Tibial artery (tissue), 4 donors: ENCODE measurements around the gene GFOD1.

Source experiments
- DNase-seq, 2 donors: peaks; one replicate each; pipeline ENCODE4 v3.0.0-alpha.2; 2019
- H3K27ac ChIP-seq, 2 donors: fragments of 200-600 bp; sonication (generic) in 1 of 2; 1 replicate in 1 of 2; 2 replicates in 1 of 2; pipeline ENCODE4 v1.5.1; 2018 to 2019; ENCODE audit warnings: mild to moderate bottlenecking in 1 of 2
- H3K27me3 ChIP-seq, 2 donors: fragments of 200-600 bp; sonication (generic) in 1 of 2; one replicate each; pipeline versions ENCODE4 v1.5.1 to v1.6.0; 2016 to 2019
- H3K36me3 ChIP-seq, 3 donors: fragments of 200-600 bp; sonication (generic) in 2 of 3; one replicate each; pipeline ENCODE4 v1.5.1; 2016 to 2019; ENCODE audit warnings: mild to moderate bottlenecking in 2 of 3
- H3K4me1 ChIP-seq, 4 donors: fragments of 200-600 bp; sonication (generic) in 2 of 4; 1 replicate in 3 of 4; 2 replicates in 1 of 4; pipeline ENCODE4 v1.5.1; 2016 to 2019
- H3K4me3 ChIP-seq, 2 donors: fragments of 200-600 bp; sonication (generic) in 1 of 2; 1 replicate in 1 of 2; 2 replicates in 1 of 2; pipeline ENCODE4 v1.5.1; 2018 to 2019; ENCODE audit warnings: mild to moderate bottlenecking in 2 of 2
- H3K9me3 ChIP-seq, 3 donors: fragments of 200-600 bp; sonication (generic) in 1 of 3; one replicate each; pipeline ENCODE4 v1.5.1; 2016 to 2019
- intact Hi-C: fragments of 100-400 bp; cut with DNase I; formaldehyde crosslinking; loops from one replicate; pipeline ENCODE4 v1.15.0; 2023; ENCODE audit warnings: low total_unique reads
- TF ChIP-seq, protein P1 (sequence below), 2 experiments: fragments of 200-600 bp in 1 of 2; fragments of 450-650 bp in 1 of 2; IDR thresholded peaks; one replicate each; pipeline ENCODE4 v1.5.1; 2017 to 2019; ENCODE audit warnings: antibody characterized with exemption in 2 of 2, mild to moderate bottlenecking in 1 of 2, moderate library complexity in 1 of 2

The GFOD1 gene

DNA sequence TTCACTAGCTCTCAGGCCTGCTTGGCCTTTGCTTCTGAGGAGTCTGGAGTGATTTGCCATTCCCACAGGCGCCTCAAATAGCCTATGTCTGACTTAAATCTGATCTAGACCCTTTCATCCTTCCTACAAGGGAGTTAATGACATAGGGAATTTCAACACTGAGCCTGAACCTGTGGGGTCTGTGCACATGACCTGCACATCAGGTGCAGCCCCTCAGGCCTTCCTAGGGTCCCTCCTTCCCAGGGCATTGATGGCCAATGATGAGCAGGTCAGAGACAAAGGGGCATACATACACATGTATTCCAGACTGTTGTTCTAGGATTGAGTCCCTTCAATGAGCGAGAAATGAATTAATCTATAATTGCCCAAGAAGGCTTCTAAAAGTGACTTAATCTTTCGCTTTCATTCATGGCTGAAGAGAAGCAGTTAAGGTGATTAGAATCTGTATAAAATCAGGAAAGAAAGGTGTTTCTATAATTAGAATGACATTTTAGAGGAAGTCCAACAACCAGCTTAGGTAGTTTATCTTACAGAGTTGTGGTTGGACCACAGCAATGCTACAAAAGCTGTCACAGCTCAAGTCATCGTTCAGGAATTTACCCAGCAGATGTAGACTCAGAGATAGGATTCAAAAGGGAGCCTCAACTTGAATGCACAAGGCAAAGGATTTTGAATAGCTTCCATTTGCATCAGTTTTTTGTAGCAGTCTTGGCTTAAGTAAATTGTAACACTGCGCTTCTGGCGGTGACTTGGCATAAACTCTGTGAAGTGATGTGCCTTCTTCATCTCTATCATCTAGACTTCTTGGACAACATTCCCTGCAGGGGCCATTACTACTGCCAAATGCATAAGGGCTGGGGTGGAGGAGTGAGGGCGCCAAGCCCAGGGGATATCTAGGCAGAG is 132.1 kb downstream of the GFOD1 start:
- no peaks in the 10 kb centered on the region for H3K9me3 ChIP-seq
- intact Hi-C loops, result no loop called here
- no peak overlapping the region for H3K27ac ChIP-seq
- TF ChIP-seq, protein P1, sequence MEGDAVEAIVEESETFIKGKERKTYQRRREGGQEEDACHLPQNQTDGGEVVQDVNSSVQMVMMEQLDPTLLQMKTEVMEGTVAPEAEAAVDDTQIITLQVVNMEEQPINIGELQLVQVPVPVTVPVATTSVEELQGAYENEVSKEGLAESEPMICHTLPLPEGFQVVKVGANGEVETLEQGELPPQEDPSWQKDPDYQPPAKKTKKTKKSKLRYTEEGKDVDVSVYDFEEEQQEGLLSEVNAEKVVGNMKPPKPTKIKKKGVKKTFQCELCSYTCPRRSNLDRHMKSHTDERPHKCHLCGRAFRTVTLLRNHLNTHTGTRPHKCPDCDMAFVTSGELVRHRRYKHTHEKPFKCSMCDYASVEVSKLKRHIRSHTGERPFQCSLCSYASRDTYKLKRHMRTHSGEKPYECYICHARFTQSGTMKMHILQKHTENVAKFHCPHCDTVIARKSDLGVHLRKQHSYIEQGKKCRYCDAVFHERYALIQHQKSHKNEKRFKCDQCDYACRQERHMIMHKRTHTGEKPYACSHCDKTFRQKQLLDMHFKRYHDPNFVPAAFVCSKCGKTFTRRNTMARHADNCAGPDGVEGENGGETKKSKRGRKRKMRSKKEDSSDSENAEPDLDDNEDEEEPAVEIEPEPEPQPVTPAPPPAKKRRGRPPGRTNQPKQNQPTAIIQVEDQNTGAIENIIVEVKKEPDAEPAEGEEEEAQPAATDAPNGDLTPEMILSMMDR (IDR thresholded peaks at IDR 0.05), result no peak
- H3K36me3 ChIP-seq, result peaks cover 0 to 5% (median 0%) of the 10 kb centered on the region in 3 donors
- H3K4me3 ChIP-seq, result no peak overlapping the region
- peaks cover 0 to 21% (median 8%) of the 10 kb centered on the region in 4 donors for H3K4me1 ChIP-seq
- no peak for DNase-seq
- H3K27me3 ChIP-seq, result no peaks in the 10 kb centered on the region

- no peak overlapping the region for H3K4me3 ChIP-seq
- peaks cover 0 to 28% (median 8%) of the 10 kb centered on the region in 4 donors for H3K4me1 ChIP-seq
- intact Hi-C loops, result no loop called here
- no peak overlapping the region for H3K27ac ChIP-seq
- H3K9me3 ChIP-seq, result no peaks in the 10 kb centered on the region
- H3K27me3 ChIP-seq, result no peaks in the 10 kb centered on the region
- H3K36me3 ChIP-seq, result peaks cover 0 to 5% (median 0%) of the 10 kb centered on the region in 3 donors
- no peak for DNase-seq
- TF ChIP-seq, protein P1 (IDR thresholded peaks at IDR 0.05), result no peak
Observed at GRCh38 chr6:13354331-13355042, 132.9 kb downstream of the GFOD1 start.

DNA sequence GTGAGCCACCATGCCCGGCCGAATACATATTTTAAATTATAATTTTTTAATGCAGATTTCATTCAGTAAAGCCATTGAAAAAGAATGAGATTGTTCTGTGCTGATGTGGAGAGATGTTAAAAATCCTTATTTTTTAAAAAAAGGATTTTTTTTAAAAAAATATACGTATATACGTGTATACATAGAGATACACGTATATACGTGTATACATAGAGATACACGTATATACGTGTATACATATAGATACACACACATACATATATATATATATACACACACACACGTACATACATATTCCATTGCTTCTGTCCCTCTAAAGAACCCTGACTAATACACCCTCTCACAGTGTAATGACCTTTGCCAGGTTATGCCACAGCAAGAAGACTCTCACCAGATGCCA is 135.2 kb downstream of the GFOD1 start:
- peaks cover 0 to 28% (median 8%) of the 10 kb centered on the region in 4 donors for H3K4me1 ChIP-seq

DNA sequence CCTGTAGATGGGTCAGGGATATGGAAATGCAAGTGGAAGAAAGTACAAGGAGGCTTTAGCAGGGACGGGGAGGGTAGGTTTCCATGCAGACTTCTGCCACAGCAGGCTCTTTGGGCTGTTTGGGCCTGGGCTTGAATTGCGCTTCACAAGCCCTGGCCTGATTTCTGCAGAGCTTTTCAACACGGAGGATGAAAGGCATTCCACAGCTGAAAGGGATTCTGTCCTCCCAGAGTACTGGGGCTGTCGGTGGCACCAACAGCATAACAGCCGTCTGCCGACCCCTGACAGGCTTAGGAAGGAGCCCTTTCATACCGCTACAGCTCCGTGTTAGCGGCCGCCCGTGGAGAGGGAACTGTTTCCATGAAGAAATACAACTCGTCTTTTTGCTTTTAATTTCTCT is 136.1 kb downstream of the GFOD1 start:
- TF ChIP-seq, protein P1 (IDR thresholded peaks at IDR 0.05), result no peak
- no peak overlapping the region for H3K27ac ChIP-seq
- H3K36me3 ChIP-seq, result no peaks in the 10 kb centered on the region
- H3K9me3 ChIP-seq, result no peaks in the 10 kb centered on the region
- H3K27me3 ChIP-seq, result no peaks in the 10 kb centered on the region
- peaks cover 0 to 28% (median 8%) of the 10 kb centered on the region in 4 donors for H3K4me1 ChIP-seq
- no peak for DNase-seq
- H3K4me3 ChIP-seq, result no peak overlapping the region
- intact Hi-C loops, result no loop called here

More for the DNA sequence above, 135.2 kb downstream of the GFOD1 start:
- H3K36me3 ChIP-seq, result no peaks in the 10 kb centered on the region
- intact Hi-C loops, result no loop called here
- H3K27me3 ChIP-seq, result no peaks in the 10 kb centered on the region
- TF ChIP-seq, protein P1 (IDR thresholded peaks at IDR 0.05), result no peak
- no peak overlapping the region for H3K27ac ChIP-seq
- no peak for DNase-seq
- no peak overlapping the region for H3K4me3 ChIP-seq
- no peaks in the 10 kb centered on the region for H3K9me3 ChIP-seq

GRCh38 chr6:13349811-13350506 is 137.4 kb downstream of the GFOD1 start:
- Histone ChIP-seq H3K4me1 (peaks cover 0 to 17% (median 3%) of the 10 kb centered on the region in 4 donors), H3K9me3 (no peaks in the 10 kb centered on the region), H3K27ac (peak overlapping the region; percentile 26 to 29), H3K36me3 (no peaks in the 10 kb centered on the region), H3K27me3 (no peaks in the 10 kb centered on the region), H3K4me3 (no peak overlapping the region)
- intact Hi-C loops, result no loop called here
- TF ChIP-seq, protein P1 (IDR thresholded peaks at IDR 0.05), result no peak
- DNase-seq, result no peak
